Caki2 (cell line): ENCODE data around the gene ENGASE. TPM values are rescaled to one million over a fixed set of nuclear protein-coding genes. Genes with fewer than 3 reads are reported as not detected.

Source experiments
- DNase-seq: peaks from one replicate; pipeline ENCODE4 v3.0.0-alpha.2; 2015; ENCODE audit warnings: low read depth
- in situ Hi-C: cut with HindIII; loops from 2 replicates; pipeline ENCODE4 v1.10.0; 2016; ENCODE audit warnings: low sequenced_read_pairs, low pct_unique_long_range_greater_than_20kb, mixed read lengths
- total RNA-seq: library from RNA; depleted of rRNA; stranded (reverse); fragments of >200 nt; shearing (Covaris generic); gene quantifications from 2 replicates; pipeline ENCODE4 v1.2.3, GENCODE V29; 2014; ENCODE audit warnings: low replicate concordance

ENGASE gene
- total RNA-seq, 1 experiment from 2014 or later, result 12.9 TPM

GRCh38 chr17:79123988-79124387 is 49.4 kb downstream of the ENGASE start:
- in situ Hi-C loops, result no loop called here
- no peak for DNase-seq

- no peak for DNase-seq
- in situ Hi-C loops, result no loop called here
Measured at GRCh38 chr17:79124513-79125209, 50.0 kb downstream of the ENGASE start.

- DNase-seq, result no peak
- in situ Hi-C loops, result no loop called here
Measured at GRCh38 chr17:79125503-79125902, 50.9 kb downstream of the ENGASE start.

- in situ Hi-C loops, result no loop called here
- DNase-seq, result no peak
Measured at GRCh38 chr17:79126139-79126538, 51.5 kb downstream of the ENGASE start.

GRCh38 chr17:79127534-79128135 is 53.0 kb downstream of the ENGASE start:
- in situ Hi-C loops, result no loop called here
- no peak for DNase-seq

- no peak for DNase-seq
- in situ Hi-C loops, result no loop called here
Measured at GRCh38 chr17:79129523-79129922, 54.9 kb downstream of the ENGASE start.

- no peak for DNase-seq
- in situ Hi-C loops, result no loop called here
Measured at GRCh38 chr17:79130536-79131273, 56.1 kb downstream of the ENGASE start.

GRCh38 chr17:79131274-79131635 is 56.6 kb downstream of the ENGASE start:
- in situ Hi-C loops, result no loop called here
- no peak for DNase-seq

GRCh38 chr17:79131701-79132100 is 57.1 kb downstream of the ENGASE start:
- no peak for DNase-seq
- in situ Hi-C loops, result no loop called here

- in situ Hi-C loops, result no loop called here
- no peak for DNase-seq
Measured at GRCh38 chr17:79132271-79133064, 57.8 kb downstream of the ENGASE start.

- in situ Hi-C loops, result no loop called here
- no peak for DNase-seq
Measured at GRCh38 chr17:79133214-79133613, 58.6 kb downstream of the ENGASE start.

- in situ Hi-C loops, result no loop called here
- no peak for DNase-seq
Measured at GRCh38 chr17:79133985-79134384, 59.4 kb downstream of the ENGASE start.

- in situ Hi-C loops, result no loop called here
Measured at GRCh38 chr17:79135011-79135410, 60.4 kb downstream of the ENGASE start.

GRCh38 chr17:79135628-79136405 is 61.2 kb downstream of the ENGASE start:
- in situ Hi-C loops, result no loop called here
- no peak for DNase-seq

More at GRCh38 chr17:79135011-79135410, 60.4 kb downstream of the ENGASE start:
- no peak for DNase-seq
